ENCODE measurements around the gene CDH23.

- TF ChIP-seq CTCF (IDR thresholded peaks at IDR 0.05) (no peak), POLR2AphosphoS5 (IDR thresholded peaks at IDR 0.05) (no peak), POLR2A (IDR thresholded peaks at IDR 0.05) (no peak)
These were observed 186.1 kb downstream of the CDH23 start for GRCh38 chr10:71582506-71583475.

All from upper lobe of left lung (tissue), 4 donors.